Measurements from ENCODE around the gene TNRC18. TPM values are rescaled to one million over a fixed set of nuclear protein-coding genes. Genes with fewer than 3 reads are reported as not detected.

Gene TNRC18
- total RNA-seq, 1 donor from 2014 or later, result 91.8 TPM

- Mint-ChIP-seq H3K9me3 (ENCODE audit: unreplicated experiment) (no peaks in the 10 kb centered on the region), H3K27ac (ENCODE audit: unreplicated experiment) (no peak overlapping the region), H3K27me3 (ENCODE audit: unreplicated experiment) (peaks cover 9% of the 10 kb centered on the region), H3K4me3 (ENCODE audit: unreplicated experiment) (no peak overlapping the region), H3K4me1 (ENCODE audit: unreplicated experiment) (peaks cover 4% of the 10 kb centered on the region), H3K36me3 (ENCODE audit: low read depth, unreplicated experiment) (peaks cover 12% of the 10 kb centered on the region)
- no peak for DNase-seq (ENCODE audit: low spot score)
- no peak for TF ChIP-seq CTCF (IDR thresholded peaks at IDR 0.05; ENCODE audit: unreplicated experiment)
Observed at GRCh38 chr7:5384618-5385017, 39.0 kb downstream of the TNRC18 start.

- peaks cover 13% of the 10 kb centered on the region for H3K27me3 Mint-ChIP-seq (ENCODE audit: unreplicated experiment)
- no peak overlapping the region for H3K27ac Mint-ChIP-seq (ENCODE audit: unreplicated experiment)
- peaks cover 12% of the 10 kb centered on the region for H3K36me3 Mint-ChIP-seq (ENCODE audit: low read depth, unreplicated experiment)
- peaks cover 4% of the 10 kb centered on the region for H3K4me1 Mint-ChIP-seq (ENCODE audit: unreplicated experiment)
- TF ChIP-seq CTCF (IDR thresholded peaks at IDR 0.05; ENCODE audit: unreplicated experiment), result no peak
- DNase-seq (ENCODE audit: low spot score), result no peak
- peak overlapping the region; percentile 59 for H3K4me3 Mint-ChIP-seq (ENCODE audit: unreplicated experiment)
- H3K9me3 Mint-ChIP-seq (ENCODE audit: unreplicated experiment), result no peaks in the 10 kb centered on the region
Observed at GRCh38 chr7:5383314-5384098, 40.1 kb downstream of the TNRC18 start.

GRCh38 chr7:5382281-5382892 is 41.2 kb downstream of the TNRC18 start:
- Mint-ChIP-seq H3K27me3 (ENCODE audit: unreplicated experiment) (peaks cover 12% of the 10 kb centered on the region), H3K9me3 (ENCODE audit: unreplicated experiment) (no peaks in the 10 kb centered on the region), H3K4me3 (ENCODE audit: unreplicated experiment) (no peak overlapping the region), H3K27ac (ENCODE audit: unreplicated experiment) (no peak overlapping the region), H3K36me3 (ENCODE audit: low read depth, unreplicated experiment) (peaks cover 14% of the 10 kb centered on the region), H3K4me1 (ENCODE audit: unreplicated experiment) (peaks cover 6% of the 10 kb centered on the region)
- TF ChIP-seq CTCF (IDR thresholded peaks at IDR 0.05; ENCODE audit: unreplicated experiment), result no peak
- DNase-seq (ENCODE audit: low spot score), result no peak

- TF ChIP-seq CTCF (IDR thresholded peaks at IDR 0.05; ENCODE audit: unreplicated experiment), result no peak
- H3K4me1 Mint-ChIP-seq (ENCODE audit: unreplicated experiment), result peaks cover 4% of the 10 kb centered on the region
- peaks cover 9% of the 10 kb centered on the region for H3K27me3 Mint-ChIP-seq (ENCODE audit: unreplicated experiment)
- no peak overlapping the region for H3K4me3 Mint-ChIP-seq (ENCODE audit: unreplicated experiment)
- H3K9me3 Mint-ChIP-seq (ENCODE audit: unreplicated experiment), result no peaks in the 10 kb centered on the region
- H3K27ac Mint-ChIP-seq (ENCODE audit: unreplicated experiment), result no peak overlapping the region
- no peak for DNase-seq (ENCODE audit: low spot score)
- peaks cover 9% of the 10 kb centered on the region for H3K36me3 Mint-ChIP-seq (ENCODE audit: low read depth, unreplicated experiment)
Observed at GRCh38 chr7:5381071-5381772, 42.4 kb downstream of the TNRC18 start.
